Measurements from ENCODE around the gene GPR158.

GPR158 gene

DNA sequence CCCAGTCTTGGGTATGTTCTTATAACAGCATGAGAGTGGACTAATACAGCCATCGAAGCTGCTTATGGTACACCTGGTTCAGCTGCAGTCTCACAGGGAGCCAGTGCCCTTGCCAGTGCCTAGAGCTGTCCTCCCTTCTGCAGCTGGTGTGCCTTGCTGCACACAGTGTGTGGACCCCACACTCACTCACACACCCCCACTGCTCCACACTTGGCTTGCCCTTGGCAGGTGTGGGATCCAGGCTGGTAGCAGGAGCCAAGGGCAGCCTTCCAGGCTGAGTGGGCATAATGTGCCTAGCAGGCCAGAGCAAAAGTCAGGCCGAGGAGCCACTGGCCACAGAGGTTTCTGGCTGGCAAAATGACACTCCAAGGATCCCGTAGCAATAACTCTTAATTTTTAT is 217.3 kb downstream of the GPR158 start:
- no peak for DNase-seq (ENCODE audit: low spot score)

DNA sequence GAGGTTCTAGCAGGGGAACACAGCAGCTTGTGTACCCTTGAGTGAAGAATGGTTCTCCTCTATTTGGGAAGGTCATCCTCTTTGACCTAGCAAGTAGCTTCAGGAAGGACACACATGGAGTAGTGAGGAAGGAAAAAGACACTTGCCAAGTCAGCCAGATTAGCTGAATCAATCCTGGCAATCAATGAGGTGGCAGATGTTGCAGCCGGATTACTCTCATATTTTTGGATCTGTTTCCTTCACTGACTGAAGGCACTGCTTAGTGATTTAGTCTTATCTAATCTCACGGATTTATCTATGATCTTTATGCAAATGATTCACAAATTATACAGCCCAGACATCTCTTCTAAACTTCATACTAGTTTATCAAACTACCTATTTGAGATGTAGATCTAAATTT is 218.8 kb downstream of the GPR158 start:
- DNase-seq (ENCODE audit: low spot score): no peak

DNA sequence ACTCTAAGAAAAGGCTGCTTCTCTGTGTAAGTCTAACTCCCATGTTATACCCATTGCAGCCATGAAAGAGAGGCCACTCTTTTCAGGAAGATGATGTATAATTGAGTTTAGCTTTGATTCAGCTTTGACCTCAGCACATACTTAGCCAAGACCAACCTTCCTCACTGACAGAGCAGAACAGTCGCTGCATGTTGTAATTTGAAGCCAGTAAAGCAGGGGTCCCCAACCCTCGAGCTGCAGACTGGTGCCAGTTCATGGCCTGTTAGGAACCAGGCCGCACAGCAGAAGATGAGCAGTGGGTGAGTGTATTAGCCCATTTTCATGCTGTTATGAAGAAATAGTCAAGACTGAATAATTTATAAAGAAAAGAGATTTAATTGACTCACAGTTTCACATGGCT is 223.9 kb downstream of the GPR158 start:
- DNase-seq (ENCODE audit: low spot score): no peak

DNA sequence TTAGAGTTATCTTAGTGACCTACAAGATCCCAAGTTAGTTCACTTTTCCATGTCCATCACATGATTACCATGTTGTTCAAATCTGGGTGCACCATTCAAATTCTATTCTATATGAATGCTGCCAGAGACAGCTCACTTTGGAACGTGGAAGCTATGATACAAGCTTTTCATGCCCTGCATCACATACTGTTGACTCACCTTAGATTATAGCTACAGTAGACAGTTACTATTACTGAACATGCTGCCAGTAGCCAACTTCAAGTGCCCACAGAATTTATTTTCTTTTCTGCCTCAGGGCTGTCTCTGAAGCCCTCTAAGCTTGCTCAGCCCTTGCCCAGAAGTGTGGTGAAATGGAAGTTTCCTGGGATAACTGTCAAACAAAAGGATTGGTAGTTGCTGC is 231.1 kb downstream of the GPR158 start:
- DNase-seq (ENCODE audit: low spot score): no peak

DNA sequence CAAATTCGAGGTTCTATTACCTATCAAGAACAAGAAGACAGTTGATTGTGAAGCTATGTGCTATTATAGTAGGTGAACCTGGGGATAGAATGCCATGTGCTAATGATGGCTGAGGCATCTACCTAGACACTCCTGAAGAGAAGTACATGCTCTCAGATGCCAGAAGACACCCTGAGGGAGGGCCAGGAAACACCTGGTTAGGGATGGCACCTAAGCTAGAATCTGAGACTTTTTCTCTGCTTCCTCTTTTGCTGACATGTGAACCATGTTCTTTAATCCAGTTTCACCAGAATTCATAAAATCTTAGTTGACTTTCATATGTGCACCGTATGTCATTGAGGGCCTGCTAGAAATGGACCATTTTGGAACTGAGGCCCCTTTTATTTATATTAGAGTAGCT is 242.8 kb downstream of the GPR158 start:
- no peak for DNase-seq (ENCODE audit: low spot score)

DNA sequence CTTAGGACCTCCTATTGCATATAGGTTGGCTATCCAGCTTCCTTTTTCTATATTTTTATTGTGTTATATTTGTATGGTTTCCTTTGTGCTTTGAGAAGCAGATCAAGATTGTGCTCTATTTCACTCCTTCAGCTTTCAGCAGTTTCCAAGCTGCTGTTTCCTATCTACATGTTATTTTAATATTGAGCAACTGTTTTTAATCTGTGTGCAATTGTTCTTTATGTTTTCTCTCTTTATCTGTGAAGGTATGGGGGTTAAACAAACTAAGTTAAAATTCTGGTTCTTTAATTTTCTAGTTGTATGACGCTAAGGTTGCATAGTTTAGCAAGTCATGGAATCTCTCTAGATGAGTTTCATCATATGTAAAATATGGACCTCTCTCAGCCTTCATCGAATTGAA is 251.0 kb downstream of the GPR158 start:
- DNase-seq (ENCODE audit: low spot score): no peak

DNA sequence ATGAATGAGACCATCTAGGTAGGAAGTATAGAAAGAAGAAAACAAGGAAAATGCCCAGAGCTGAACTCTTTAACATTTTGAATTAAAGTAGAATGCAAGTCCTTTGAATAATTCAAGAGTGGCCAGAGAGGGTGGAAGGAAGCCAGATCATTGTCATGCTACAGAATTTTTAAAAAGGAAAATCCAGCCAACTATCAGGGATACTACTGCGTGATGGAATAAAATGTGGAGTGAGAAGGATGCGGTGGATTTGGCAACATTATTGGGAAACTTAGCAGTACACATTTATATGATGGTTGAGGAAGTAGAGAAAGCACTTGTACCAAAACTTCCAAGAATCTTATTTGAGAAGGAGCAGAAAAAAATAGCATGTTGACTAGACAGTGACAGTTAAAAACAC is 261.6 kb downstream of the GPR158 start:
- DNase-seq (ENCODE audit: low spot score): no peak

DNA sequence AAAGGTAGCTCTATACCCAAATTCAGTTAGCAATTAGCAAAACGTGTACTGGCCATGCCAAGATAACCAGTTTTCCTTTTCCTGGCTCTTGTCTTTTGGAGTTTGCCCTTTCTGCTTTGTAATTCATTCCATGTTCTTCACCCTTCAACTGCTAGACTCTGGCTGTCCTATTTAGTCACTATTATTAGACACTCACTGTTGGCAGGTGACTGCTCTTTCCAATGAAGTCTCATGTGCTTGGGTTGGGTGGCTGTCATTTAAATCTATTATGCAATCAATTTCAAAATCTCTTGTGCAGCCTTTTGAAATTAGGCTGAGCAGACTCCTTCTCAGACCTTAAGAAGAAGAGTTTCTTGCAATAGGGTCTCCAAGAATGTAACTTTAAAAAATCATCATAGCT is 266.5 kb downstream of the GPR158 start:
- no peak for DNase-seq (ENCODE audit: low spot score)

DNA sequence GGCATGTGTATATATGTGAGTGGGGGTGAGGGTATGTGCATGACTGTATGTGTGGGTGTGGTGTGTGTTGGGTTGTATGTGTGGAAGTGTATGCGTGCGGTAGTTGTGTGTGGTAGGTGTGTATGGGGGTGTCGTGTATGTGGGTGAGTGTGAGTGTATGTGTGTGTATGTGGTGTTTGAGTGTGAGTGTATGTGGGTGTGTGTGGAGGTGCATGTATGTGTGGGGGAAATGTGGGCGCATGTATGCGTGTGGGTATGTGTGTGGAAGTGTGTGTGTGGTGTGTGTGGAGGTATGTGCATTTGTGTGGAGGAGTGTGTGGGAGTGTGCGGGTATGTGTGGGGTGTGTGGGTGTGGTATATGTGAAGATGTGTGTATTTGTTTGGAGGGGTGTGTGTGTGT is 269.5 kb downstream of the GPR158 start:
- DNase-seq (ENCODE audit: low spot score): no peak

DNA sequence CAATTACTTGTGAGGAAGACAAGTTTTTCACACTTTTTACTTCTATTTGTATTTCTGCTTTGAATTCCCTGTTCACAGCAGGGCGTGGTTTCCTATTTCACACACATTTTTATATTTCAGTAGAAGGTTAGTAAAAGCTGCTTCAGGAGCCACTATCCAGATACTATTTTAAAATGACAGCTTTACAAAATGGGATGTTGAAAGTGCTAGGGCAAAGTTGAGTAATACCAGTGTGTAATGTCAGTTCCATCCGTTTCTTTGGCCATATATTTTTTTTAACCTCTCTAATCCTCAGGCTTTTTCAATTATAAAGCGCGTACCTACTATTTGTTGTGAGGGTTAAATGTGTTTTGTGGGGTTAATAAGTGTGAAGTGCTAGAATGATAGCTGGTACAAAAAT is 276.6 kb downstream of the GPR158 start:
- DNase-seq (ENCODE audit: low spot score): no peak

DNA sequence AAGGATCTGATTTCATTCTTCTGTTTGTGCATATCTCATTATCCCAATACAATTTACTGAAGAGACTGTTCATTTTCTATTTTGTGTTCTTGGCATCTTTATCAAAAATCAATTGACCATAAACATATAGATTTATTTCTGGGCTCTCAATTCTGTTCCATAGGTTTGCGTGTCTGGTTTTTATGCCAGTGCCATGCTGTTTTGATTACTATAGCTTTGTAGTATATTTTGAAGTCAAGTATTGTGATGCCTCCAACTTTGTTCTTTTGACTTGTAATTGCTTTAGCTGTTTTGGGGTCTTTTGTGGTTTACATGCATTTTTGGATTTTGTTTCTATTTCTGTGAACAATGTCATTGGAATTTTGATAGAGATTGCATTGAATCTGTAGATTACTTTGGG is 278.8 kb downstream of the GPR158 start:
- DNase-seq (ENCODE audit: low spot score): no peak

DNA sequence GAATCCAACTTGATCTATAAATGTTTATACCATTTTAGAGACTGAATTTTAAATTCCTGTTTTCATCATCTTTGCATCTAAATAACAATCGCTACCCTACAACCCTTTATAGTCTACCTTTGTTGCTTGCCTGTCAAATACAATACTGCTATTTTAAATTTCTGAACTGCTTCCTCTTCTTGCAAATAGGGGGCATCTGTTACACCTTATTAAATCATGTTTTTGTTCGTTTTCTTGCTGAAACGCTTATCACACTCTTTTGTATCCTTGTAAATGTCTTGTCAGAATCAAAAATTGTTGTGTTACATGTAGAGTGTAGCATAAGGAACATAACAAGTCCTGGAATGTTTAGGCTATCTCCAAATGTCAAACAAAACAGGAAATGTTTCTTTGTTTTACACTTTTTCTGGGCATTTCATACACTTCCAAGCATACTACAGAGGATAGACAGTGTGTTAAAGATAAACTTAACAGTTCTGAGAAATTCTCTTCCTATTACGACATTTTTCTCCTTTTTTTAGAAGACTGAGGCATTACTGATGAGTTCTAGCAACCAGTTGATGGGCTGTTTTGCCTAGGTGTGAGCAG is 281.3 kb downstream of the GPR158 start:
- no peak for DNase-seq (ENCODE audit: low spot score)

DNA sequence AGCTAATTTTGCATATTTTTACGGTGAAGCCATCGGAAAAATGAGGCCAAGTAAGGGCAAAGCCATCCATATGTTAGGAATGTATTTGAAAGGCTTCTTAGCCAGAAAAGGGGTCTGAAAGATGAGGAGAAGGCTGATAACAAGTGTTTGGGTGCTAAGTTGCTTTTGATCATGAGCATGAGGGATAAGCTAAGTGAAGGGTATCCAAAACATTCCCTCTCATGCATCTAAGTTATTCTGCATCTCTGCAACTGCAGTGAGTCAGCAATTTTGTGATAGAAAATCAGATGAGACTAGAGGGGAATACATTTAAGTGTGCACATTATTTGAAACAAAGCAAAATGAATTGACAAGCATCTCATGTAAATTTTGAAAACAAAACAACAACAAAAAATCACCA is 282.8 kb downstream of the GPR158 start:
- no peak for DNase-seq (ENCODE audit: low spot score)

DNA sequence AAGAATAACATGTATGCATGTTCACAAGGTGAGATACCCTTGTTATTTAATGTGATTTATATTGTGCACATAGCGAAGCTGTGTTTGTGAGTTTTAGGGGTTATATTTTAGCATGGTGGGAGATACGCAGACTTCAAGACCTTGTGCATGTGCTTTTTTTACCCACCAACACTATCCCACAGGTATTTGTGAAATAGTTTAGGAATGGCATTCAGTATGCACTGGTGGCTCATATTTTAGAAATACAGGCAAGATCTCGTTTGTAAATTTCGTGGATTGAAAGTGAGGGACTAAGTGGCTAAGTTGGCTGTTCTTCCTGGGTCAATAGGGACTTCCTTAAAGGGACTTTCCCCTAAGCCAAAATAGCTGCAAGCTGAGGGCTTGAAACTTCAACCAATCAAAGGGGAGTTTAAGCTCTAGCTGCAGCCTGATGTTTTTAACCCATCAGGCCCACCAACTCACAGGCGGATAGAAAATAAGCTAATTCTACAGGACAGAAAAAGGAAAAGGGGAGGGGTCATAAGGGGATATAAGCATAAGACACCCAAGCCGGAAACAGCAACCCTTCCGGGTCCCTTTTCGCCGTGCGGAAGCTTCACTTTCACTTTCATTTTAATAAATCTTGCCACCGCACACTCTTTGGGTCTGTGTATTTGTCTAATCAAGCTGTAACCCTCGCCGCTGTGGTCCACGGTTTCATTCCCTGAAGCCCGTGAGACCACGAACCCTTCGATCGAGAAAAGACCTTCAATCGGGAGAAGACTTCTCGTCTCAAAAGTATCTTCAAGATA is 291.0 kb downstream of the GPR158 start:
- no peak for DNase-seq (ENCODE audit: low spot score)

DNA sequence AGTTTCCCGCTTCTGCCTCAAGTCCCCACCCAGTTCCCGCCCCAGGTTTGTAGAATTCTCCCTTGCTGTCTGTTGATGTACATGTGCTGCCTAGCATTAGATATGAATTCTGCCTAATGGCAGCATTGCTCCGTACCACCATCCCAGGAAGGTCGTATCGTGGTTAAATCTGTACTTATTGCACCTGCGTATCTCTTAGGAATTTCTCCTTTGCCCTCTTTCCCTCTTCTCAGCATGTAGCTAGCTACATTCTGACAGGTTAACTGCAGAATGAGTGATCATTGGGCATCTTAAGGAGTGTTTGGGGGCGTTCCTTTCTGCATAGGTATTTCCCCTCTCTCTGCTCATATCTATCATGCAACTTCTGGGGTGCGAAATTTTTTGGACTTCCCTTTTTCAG is 293.1 kb downstream of the GPR158 start:
- no peak for DNase-seq (ENCODE audit: low spot score)

DNA sequence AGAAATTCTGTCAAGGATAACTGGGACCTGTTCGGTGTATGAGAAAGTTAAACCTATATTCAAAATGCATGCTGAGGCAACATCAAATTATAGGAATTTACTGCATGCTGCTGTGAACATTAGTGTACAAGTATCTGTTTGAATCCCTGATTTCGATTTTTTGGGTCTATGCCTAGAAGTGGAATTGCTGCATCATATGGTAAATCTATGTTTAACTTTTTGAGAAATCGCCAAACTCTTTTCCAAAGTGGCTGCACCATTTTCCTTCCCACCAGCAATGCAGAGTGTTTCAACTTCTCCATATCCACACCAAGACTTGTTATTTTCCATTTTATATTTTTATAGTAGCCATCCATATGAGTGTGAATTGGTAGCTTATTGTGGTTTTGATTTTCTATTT is 306.7 kb downstream of the GPR158 start:
- no peak for DNase-seq (ENCODE audit: low spot score)

DNA sequence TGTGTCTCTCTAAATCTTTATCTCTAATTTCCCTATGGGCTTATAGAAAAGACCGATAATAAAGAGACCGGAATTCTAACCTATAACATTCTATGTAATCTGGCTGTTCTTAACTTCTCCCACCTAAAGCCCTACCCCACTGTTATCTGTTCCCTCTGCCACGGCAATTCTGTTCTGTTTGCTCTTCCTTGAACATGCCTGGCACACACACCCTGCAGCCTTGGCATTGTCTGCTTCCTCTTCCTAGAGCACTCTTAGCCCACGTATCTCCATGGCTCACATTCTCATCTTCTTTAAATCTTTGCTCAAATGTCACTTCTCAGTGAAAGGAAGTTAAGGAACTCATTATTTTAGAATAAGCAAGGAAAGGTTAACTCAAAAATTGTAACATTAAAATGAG is 309.2 kb downstream of the GPR158 start:
- no peak for DNase-seq (ENCODE audit: low spot score)

DNA sequence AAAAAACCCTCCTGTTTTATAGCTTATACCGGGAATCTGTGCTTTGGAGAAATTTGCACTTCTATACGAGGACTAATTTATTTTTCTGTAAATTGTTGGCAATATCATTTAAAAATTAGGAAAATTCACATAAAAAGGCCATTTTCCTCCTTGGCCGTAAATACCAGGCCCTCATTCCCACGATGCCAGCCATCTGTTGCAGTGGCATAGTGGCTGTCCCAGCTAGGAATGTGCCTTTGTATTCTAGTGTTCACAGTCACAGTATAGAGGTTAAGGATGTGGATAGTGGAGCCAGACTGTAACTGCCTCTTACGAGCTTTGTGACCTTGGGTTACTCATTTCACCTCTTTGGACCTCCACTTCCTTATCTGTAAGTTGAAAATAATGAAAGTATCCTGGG is 312.5 kb downstream of the GPR158 start:
- DNase-seq (ENCODE audit: low spot score): no peak

DNA sequence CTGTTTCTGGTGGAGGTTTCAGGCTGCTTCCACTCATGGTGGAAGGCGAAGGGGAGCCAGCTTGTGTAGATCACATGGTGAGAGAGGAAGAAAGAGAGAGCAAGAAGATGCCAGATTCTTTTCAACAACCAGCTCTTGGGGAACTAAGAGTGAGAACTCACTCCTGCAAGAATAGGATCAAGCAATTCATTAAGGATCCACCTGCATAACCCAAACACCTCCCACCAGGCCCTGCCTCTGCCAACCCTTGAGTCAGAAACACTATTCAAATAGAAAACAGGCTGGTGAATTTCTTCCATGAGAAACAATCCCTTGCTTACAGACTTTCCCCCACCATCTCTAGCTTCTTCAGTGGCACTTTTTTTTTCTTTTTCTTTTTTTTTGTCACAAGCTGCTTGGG is 317.2 kb downstream of the GPR158 start:
- no peak for DNase-seq (ENCODE audit: low spot score)

DNA sequence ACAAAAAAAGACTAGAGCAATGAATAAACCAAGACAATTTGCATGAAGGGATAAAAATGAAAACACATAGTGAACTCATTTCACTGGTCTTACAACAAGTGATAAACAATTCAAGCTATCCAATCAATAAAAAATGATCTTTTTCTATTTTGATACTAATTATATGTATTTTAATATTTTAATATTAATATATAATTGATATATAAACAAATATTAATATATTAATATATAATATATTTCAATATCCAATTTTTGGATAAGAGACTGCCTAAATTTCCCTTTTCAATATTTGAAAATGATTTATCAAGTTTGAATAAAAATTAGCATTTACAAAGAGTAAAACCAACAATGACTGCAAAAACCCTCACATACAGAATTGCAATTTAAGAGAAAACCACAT is 317.9 kb downstream of the GPR158 start:
- DNase-seq (ENCODE audit: low spot score): no peak

DNA sequence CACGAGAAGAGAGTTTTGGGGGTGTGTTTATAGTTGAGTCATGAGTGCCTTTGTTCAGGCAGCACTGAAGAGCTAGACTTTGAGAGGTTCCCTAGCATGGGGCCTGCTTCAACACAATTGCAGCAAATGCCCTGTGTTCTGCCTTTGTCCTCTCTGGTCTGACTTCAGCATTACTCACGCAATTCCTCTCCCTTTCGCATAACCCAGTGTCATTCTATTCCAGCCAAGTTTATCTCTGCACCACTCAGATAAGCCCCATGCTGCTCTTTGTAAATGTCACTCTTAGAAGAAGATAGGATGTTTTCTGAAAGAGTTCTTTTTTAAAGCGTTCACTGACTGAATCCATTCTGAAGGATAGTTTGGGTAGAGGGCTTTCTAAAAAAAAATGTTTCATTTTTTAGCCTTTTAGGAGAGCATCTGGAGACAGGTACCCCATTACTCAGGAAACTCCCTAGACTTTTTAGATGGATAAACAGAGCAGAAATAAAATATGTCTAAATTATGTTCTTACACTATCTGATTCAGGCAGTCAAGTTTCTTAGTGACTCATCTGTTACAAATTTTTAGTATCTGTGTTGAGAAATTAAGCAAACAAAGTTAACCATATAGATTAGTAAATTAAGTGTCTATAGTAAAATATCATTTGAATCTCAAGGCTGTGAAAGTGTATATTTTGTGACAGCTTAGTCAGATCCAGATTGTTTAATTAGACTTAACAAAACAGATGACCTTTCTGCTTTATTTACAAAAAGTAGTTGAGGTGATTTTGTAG is 318.5 kb downstream of the GPR158 start:
- no peak for DNase-seq (ENCODE audit: low spot score)

DNA sequence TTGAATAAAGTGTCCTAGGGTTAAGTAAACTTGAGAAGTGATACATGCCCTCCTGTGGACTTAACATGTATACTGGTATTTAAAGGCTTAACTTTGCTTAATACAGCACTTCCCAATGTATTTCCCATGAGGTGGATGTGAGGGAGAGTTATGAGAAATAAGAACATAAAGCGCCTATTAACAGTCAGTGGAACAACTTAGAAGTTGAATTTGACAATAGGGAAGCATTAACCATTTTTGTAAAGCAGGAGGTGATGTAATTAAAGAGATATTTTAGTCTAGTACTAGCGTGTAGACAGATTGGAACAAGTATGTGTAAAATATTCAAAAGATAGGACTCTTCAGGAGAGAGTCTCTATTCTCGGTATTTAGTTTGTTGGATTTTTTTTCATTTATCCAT is 322.4 kb downstream of the GPR158 start:
- no peak for DNase-seq (ENCODE audit: low spot score)

DNA sequence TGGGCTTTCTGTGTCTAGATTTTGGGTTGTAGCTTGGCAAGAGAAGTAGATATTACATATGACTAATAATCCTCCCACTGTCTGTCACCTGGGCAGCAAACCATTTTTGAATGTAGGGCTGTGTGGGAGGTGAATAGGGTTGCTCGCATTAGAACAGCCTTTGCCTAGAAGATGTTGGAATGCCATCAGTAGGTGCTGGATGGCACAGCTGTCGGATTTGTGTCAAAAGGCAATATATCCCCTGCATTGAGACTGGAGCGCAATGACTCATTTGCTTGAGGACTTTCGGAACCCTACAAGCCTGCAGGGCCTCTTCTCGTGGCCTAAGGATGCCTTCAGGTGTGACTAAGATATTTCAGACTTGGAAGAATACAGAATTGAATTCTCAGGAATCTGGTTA is 323.8 kb downstream of the GPR158 start:
- no peak for DNase-seq (ENCODE audit: low spot score)
